Spinal cord (tissue), 10 donors: ENCODE measurements around the gene ZBTB40. TPM values are rescaled to one million over a fixed set of nuclear protein-coding genes. Genes with fewer than 3 reads are reported as not detected.

Experiments
- DNase-seq, 6 donors: peaks; one replicate each; pipeline versions ENCODE4 v3.0.0 to v3.0.0-alpha.2; 2013 to 2015; ENCODE audit warnings: low spot score in 6 of 6, low read depth in 4 of 6
- H3K27ac ChIP-seq: one replicate; pipeline ENCODE4 v1.5.1; 2013; ENCODE audit warnings: low read depth, low read length, control low read depth
- H3K27me3 ChIP-seq: one replicate; pipeline ENCODE4 v1.6.1; 2013; ENCODE audit warnings: low read length; ENCODE audit not compliant: control insufficient read depth, insufficient read depth
- H3K36me3 ChIP-seq: one replicate; pipeline ENCODE4 v1.6.1; 2013; ENCODE audit warnings: low read length; ENCODE audit not compliant: control insufficient read depth, insufficient read depth
- H3K4me1 ChIP-seq: one replicate; pipeline ENCODE4 v1.6.1; 2013; ENCODE audit warnings: low read length; ENCODE audit not compliant: control insufficient read depth, insufficient read depth
- H3K4me3 ChIP-seq: one replicate; pipeline ENCODE4 v1.5.1; 2013; ENCODE audit warnings: low read depth, low read length, control low read depth
- H3K9me3 ChIP-seq: one replicate; pipeline ENCODE4 v1.6.1; 2013; ENCODE audit warnings: low read length; ENCODE audit not compliant: control insufficient read depth, insufficient read depth
- WGBS: methylation state at CpG from one replicate; pipeline ENCODE4 v1.1.5; 2013; ENCODE audit warnings: missing lambda C conversion rate; ENCODE audit not compliant: insufficient coverage; 5-methylcytosine and 5-hydroxymethylcytosine counted together
- polyA plus RNA-seq, 2 donors: library from polyadenylated mRNA; unstranded; fragments of 120-200 nt; gene quantifications; one replicate each; pipeline ENCODE4 v1.2.1, GENCODE V29; 2013; ENCODE audit not compliant: insufficient read length in 2 of 2
- total RNA-seq, 2 donors: library from RNA; depleted of rRNA in 1 of 2; stranded (reverse); fragments of 120-200 nt in 1 of 2; fragments of >200 nt in 1 of 2; gene quantifications; one replicate each; pipeline versions ENCODE4 v1.2.3 to v1.2.4, GENCODE V29; 2013 to 2014
- donor health status: healthy.

Gene ZBTB40
- total and polyA plus RNA-seq, 4 donors = 13.6 to 19.0 (median 17.7) TPM

GRCh38 chr1:22412932-22413727, 38.5 kb upstream of the ZBTB40 start:
- Histone ChIP-seq H3K27ac (no peak overlapping the region), H3K4me3 (no peak overlapping the region), H3K9me3 (no peaks in the 10 kb centered on the region), H3K4me1 (peaks cover 15% of the 10 kb centered on the region), H3K36me3 (no peaks in the 10 kb centered on the region), H3K27me3 (no peaks in the 10 kb centered on the region)
- WGBS = 53% methylated on average over 4 of the region's 8 CpGs
- DNase-seq = no peak

GRCh38 chr1:22413799-22414198, 37.9 kb upstream of the ZBTB40 start:
- Histone ChIP-seq H3K27ac (peak overlapping the region; percentile 67), H3K4me1 (peaks cover 22% of the 10 kb centered on the region), H3K4me3 (no peak overlapping the region), H3K36me3 (no peaks in the 10 kb centered on the region), H3K27me3 (no peaks in the 10 kb centered on the region), H3K9me3 (no peaks in the 10 kb centered on the region)
- WGBS = no CpG with 5 or more reads among the region's 1 CpG
- no peak for DNase-seq

- Histone ChIP-seq H3K27me3 (no peaks in the 10 kb centered on the region), H3K27ac (peak overlapping the region; percentile 67), H3K36me3 (no peaks in the 10 kb centered on the region), H3K4me3 (no peak overlapping the region), H3K9me3 (no peaks in the 10 kb centered on the region), H3K4me1 (peaks cover 23% of the 10 kb centered on the region)
- DNase-seq = peak in 1 of 6 donors; percentile 64
- WGBS = 52% methylated on average over 9 of the region's 11 CpGs
Observed at GRCh38 chr1:22414244-22414751, 37.4 kb upstream of the ZBTB40 start.

- H3K27ac ChIP-seq = no peak overlapping the region
- H3K4me1 ChIP-seq = peaks cover 31% of the 10 kb centered on the region
- H3K9me3 ChIP-seq = no peaks in the 10 kb centered on the region
- no peak overlapping the region for H3K4me3 ChIP-seq
- H3K36me3 ChIP-seq = no peaks in the 10 kb centered on the region
- whole genome bisulfite sequencing = 89% methylated on average over 7 of the region's 7 CpGs
- no peak for DNase-seq
- no peaks in the 10 kb centered on the region for H3K27me3 ChIP-seq
Observed at GRCh38 chr1:22415489-22415888, 36.2 kb upstream of the ZBTB40 start.

GRCh38 chr1:22416555-22417454, 34.8 kb upstream of the ZBTB40 start:
- Histone ChIP-seq H3K27me3 (no peaks in the 10 kb centered on the region), H3K36me3 (no peaks in the 10 kb centered on the region), H3K27ac (no peak overlapping the region), H3K9me3 (no peaks in the 10 kb centered on the region), H3K4me3 (no peak overlapping the region), H3K4me1 (peaks cover 31% of the 10 kb centered on the region)
- 9% methylated on average over 9 of the region's 13 CpGs for WGBS
- peak; percentile 73 to 96 (median 78) for DNase-seq

- Histone ChIP-seq H3K36me3 (no peaks in the 10 kb centered on the region), H3K9me3 (no peaks in the 10 kb centered on the region), H3K4me1 (peaks cover 31% of the 10 kb centered on the region), H3K4me3 (no peak overlapping the region), H3K27ac (no peak overlapping the region), H3K27me3 (no peaks in the 10 kb centered on the region)
- no peak for DNase-seq
- 92% methylated on average over 12 of the region's 12 CpGs for WGBS
Observed at GRCh38 chr1:22417466-22417865, 34.2 kb upstream of the ZBTB40 start.

- no peak for DNase-seq
- Histone ChIP-seq H3K9me3 (no peaks in the 10 kb centered on the region), H3K27me3 (no peaks in the 10 kb centered on the region), H3K4me1 (peaks cover 31% of the 10 kb centered on the region), H3K36me3 (no peaks in the 10 kb centered on the region), H3K27ac (no peak overlapping the region), H3K4me3 (no peak overlapping the region)
- WGBS = 62% methylated on average over 4 of the region's 4 CpGs
Observed at GRCh38 chr1:22418312-22418711, 33.3 kb upstream of the ZBTB40 start.

- DNase-seq = peak in 2 of 6 donors; percentile 40 to 81
- 0% methylated on average over 2 of the region's 2 CpGs for WGBS
- Histone ChIP-seq H3K27ac (no peak overlapping the region), H3K36me3 (no peaks in the 10 kb centered on the region), H3K4me3 (no peak overlapping the region), H3K4me1 (peaks cover 31% of the 10 kb centered on the region), H3K27me3 (no peaks in the 10 kb centered on the region), H3K9me3 (no peaks in the 10 kb centered on the region)
Observed at GRCh38 chr1:22418933-22419382, 32.7 kb upstream of the ZBTB40 start.

GRCh38 chr1:22420455-22421053, 31.1 kb upstream of the ZBTB40 start:
- Histone ChIP-seq H3K27me3 (no peaks in the 10 kb centered on the region), H3K36me3 (no peaks in the 10 kb centered on the region), H3K9me3 (no peaks in the 10 kb centered on the region), H3K4me1 (peaks cover 24% of the 10 kb centered on the region), H3K27ac (no peak overlapping the region), H3K4me3 (no peak overlapping the region)
- peak; percentile 66 to 96 (median 80) for DNase-seq
- 45% methylated on average over 11 of the region's 15 CpGs for WGBS
